ENCODE measurements around the gene SIX4. TPM values are rescaled to one million over a fixed set of nuclear protein-coding genes. Genes with fewer than 3 reads are reported as not detected.
A peak's percentile ranks its signal among the peaks of the same experiment; 100 is the strongest.

Gene SIX4
- polyA plus RNA-seq, 1 donor (not counting 4 experiments of a cell fraction or from before 2014, with no cell fraction given) = 4.5 TPM

DNA sequence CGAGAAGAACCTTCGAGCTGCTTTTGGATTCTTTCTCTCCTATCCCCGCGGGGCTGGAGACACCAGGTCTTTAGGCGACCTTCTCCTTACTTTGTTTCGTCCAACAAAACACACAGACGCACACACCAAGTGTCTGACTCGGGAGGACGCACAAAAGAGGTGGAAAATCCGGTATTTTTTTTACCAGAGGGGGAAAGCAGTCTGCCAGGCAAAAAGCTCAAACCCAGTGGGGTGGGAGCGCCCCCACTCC, 2.1 kb downstream of the SIX4 start:
- H3K79me2 ChIP-seq (ENCODE audit: control insufficient read depth, insufficient read depth, low read length) = peaks cover 21% of the 10 kb centered on the region
- peak overlapping the region; percentile 80 for H3K27ac ChIP-seq (ENCODE audit: control insufficient read depth, insufficient read depth, low read length)
- TF ChIP-seq, protein P1, sequence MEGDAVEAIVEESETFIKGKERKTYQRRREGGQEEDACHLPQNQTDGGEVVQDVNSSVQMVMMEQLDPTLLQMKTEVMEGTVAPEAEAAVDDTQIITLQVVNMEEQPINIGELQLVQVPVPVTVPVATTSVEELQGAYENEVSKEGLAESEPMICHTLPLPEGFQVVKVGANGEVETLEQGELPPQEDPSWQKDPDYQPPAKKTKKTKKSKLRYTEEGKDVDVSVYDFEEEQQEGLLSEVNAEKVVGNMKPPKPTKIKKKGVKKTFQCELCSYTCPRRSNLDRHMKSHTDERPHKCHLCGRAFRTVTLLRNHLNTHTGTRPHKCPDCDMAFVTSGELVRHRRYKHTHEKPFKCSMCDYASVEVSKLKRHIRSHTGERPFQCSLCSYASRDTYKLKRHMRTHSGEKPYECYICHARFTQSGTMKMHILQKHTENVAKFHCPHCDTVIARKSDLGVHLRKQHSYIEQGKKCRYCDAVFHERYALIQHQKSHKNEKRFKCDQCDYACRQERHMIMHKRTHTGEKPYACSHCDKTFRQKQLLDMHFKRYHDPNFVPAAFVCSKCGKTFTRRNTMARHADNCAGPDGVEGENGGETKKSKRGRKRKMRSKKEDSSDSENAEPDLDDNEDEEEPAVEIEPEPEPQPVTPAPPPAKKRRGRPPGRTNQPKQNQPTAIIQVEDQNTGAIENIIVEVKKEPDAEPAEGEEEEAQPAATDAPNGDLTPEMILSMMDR (optimal IDR thresholded peaks at IDR 0.05 in 1 of 3, IDR thresholded peaks at IDR 0.05 in 1 of 3, conservative IDR thresholded peaks at IDR 0.05 in 1 of 3; ENCODE audit: extremely low read depth in 1 of 3, insufficient read depth in 2 of 3, low read length in 3 of 3) = no peak
- TF ChIP-seq EZH2 (IDR thresholded peaks at IDR 0.05; ENCODE audit: low read length) = no peak
- no peaks in the 10 kb centered on the region for H3K27me3 ChIP-seq (ENCODE audit: control insufficient read depth, extremely low read depth, insufficient read depth, low read length)
- FAIRE-seq = no peak
- dilution Hi-C loops (cut with MboI; ENCODE audit: extremely low pct_ligation_motif_present, low sequenced_read_pairs) = no loop called here
- H3K4me2 ChIP-seq (ENCODE audit: control insufficient read depth, extremely low read depth, insufficient read depth, low read depth, low read length) = peak overlapping the region; percentile 92
- peak overlapping the region; percentile 82 for H3K9ac ChIP-seq (ENCODE audit: control insufficient read depth, extremely low read depth, insufficient read depth, low read length)
- no peaks in the 10 kb centered on the region for H3K9me1 ChIP-seq (ENCODE audit: control insufficient read depth, extremely low read depth, insufficient read depth, low read length)
- DNase-seq (ENCODE audit: low read depth, low spot score) = no peak
- peaks cover 1 to 11% of the 10 kb centered on the region in 2 experiments for H3K36me3 ChIP-seq (ENCODE audit: control insufficient read depth in 2 of 2, extremely low read depth in 1 of 2, insufficient read depth in 2 of 2, low read length in 2 of 2)
- H3K4me3 ChIP-seq (ENCODE audit: control insufficient read depth in 2 of 3, extremely low read depth in 1 of 3, insufficient read depth in 2 of 3, low read depth in 1 of 3, low read length in 3 of 3) = peak overlapping the region; percentile 61 to 97 (median 86)
- no peaks in the 10 kb centered on the region for H4K20me1 ChIP-seq (ENCODE audit: control insufficient read depth, extremely low read depth, insufficient read depth, low read length)
- no peaks in the 10 kb centered on the region for H3K9me3 ChIP-seq (ENCODE audit: control insufficient read depth, low read depth, low read length)
- peaks cover 4% of the 10 kb centered on the region for H3K4me1 ChIP-seq (ENCODE audit: control insufficient read depth, extremely low read depth, insufficient read depth, low read length)
- H2AFZ ChIP-seq (ENCODE audit: control insufficient read depth, low read length) = peak overlapping the region; percentile 90

- Histone ChIP-seq H3K9ac (ENCODE audit: control insufficient read depth, extremely low read depth, insufficient read depth, low read length) (peak overlapping the region; percentile 82), H3K9me3 (ENCODE audit: control insufficient read depth, low read depth, low read length) (no peaks in the 10 kb centered on the region), H3K9me1 (ENCODE audit: control insufficient read depth, extremely low read depth, insufficient read depth, low read length) (no peaks in the 10 kb centered on the region), H2AFZ (ENCODE audit: control insufficient read depth, low read length) (peak overlapping the region; percentile 90), H3K4me3 (ENCODE audit: control insufficient read depth in 2 of 3, extremely low read depth in 1 of 3, insufficient read depth in 2 of 3, low read depth in 1 of 3, low read length in 3 of 3) (peak overlapping the region; percentile 61 to 97 (median 86)), H3K4me1 (ENCODE audit: control insufficient read depth, extremely low read depth, insufficient read depth, low read length) (peaks cover 4% of the 10 kb centered on the region), H3K79me2 (ENCODE audit: control insufficient read depth, insufficient read depth, low read length) (peaks cover 21% of the 10 kb centered on the region), H4K20me1 (ENCODE audit: control insufficient read depth, extremely low read depth, insufficient read depth, low read length) (no peaks in the 10 kb centered on the region), H3K27me3 (ENCODE audit: control insufficient read depth, extremely low read depth, insufficient read depth, low read length) (no peaks in the 10 kb centered on the region), H3K36me3 (ENCODE audit: control insufficient read depth in 2 of 2, extremely low read depth in 1 of 2, insufficient read depth in 2 of 2, low read length in 2 of 2) (peaks cover 1 to 11% of the 10 kb centered on the region in 2 experiments), H3K4me2 (ENCODE audit: control insufficient read depth, extremely low read depth, insufficient read depth, low read depth, low read length) (peak overlapping the region; percentile 92), H3K27ac (ENCODE audit: control insufficient read depth, insufficient read depth, low read length) (peak overlapping the region; percentile 80)
- DNase-seq (ENCODE audit: low read depth, low spot score) = no peak
- dilution Hi-C loops (cut with MboI; ENCODE audit: extremely low pct_ligation_motif_present, low sequenced_read_pairs) = no loop called here
- TF ChIP-seq, protein P1 (optimal IDR thresholded peaks at IDR 0.05 in 1 of 3, IDR thresholded peaks at IDR 0.05 in 1 of 3, conservative IDR thresholded peaks at IDR 0.05 in 1 of 3; ENCODE audit: extremely low read depth in 1 of 3, insufficient read depth in 2 of 3, low read length in 3 of 3) = peak; percentile 37 to 66 (median 56)
- no peak for TF ChIP-seq EZH2 (IDR thresholded peaks at IDR 0.05; ENCODE audit: low read length)
- no peak for FAIRE-seq
These were observed 2.6 kb downstream of the SIX4 start for GRCh38 chr14:60721326-60722106.

Data from keratinocyte (primary cell).